Gastrocnemius medialis (tissue), 4 donors: ENCODE results near the gene SLC4A1AP.

Experiments
- CTCF ChIP-seq, 5 experiments: fragments of 450-650 bp in 3 of 5; fragments of 200-600 bp in 2 of 5; sonication (generic) in 2 of 5; IDR thresholded peaks in 4 of 5; conservative IDR thresholded peaks in 1 of 5; 1 replicate in 4 of 5; 2 replicates in 1 of 5; pipeline ENCODE4 v1.5.1; 2016 to 2019; ENCODE audit warnings: antibody characterized with exemption in 5 of 5, mild to moderate bottlenecking in 3 of 5, moderate library complexity in 3 of 5
- POLR2A ChIP-seq, 2 donors: fragments of 450-650 bp; IDR thresholded peaks; one replicate each; pipeline ENCODE4 v1.6.1; 2017; ENCODE audit warnings: antibody characterized with exemption in 2 of 2, mild to moderate bottlenecking in 2 of 2, moderate library complexity in 2 of 2

DNA sequence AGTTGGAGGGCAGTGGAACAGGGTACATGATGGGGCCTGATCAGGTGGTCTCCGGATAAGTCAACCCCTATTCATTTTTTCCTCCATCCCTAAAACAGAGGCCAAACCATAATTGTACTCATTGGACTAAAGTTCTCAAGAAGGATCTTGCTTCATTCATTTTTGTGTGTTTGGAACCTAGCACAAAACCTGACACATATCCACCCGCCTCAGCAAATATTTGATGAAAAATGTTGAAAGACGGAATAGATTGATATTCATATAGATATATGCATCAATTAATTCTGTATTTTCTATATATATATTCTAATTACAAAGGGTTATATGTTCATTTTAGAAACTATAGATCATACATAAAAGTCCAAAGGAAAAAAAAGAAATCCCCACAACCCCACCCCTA lies 21.9 kb downstream of the SLC4A1AP start:
- TF ChIP-seq CTCF (IDR thresholded peaks at IDR 0.05 in 4 of 5, conservative IDR thresholded peaks at IDR 0.05 in 1 of 5): no peak
- TF ChIP-seq POLR2A (IDR thresholded peaks at IDR 0.05): no peak
